HEK293T (cell line): Measurements from ENCODE around the gene LRRC14B.

Experiments used
- ARNT ChIP-seq: fragments of 450-650 bp; IDR thresholded peaks from 2 replicates; pipeline ENCODE4 v1.6.1; 2017; ENCODE audit warnings: mild to moderate bottlenecking
- CTBP1 ChIP-seq: fragments of 450-650 bp; IDR thresholded peaks from 2 replicates; pipeline ENCODE4 v1.6.1; 2016; ENCODE audit warnings: borderline replicate concordance
- ELF4 ChIP-seq: fragments of 450-650 bp; IDR thresholded peaks from 2 replicates; pipeline ENCODE4 v1.6.1; 2017; ENCODE audit warnings: antibody characterized with exemption
- FOXA1 ChIP-seq: fragments of 450-650 bp; IDR thresholded peaks from 2 replicates; pipeline ENCODE4 v1.6.1; 2016; ENCODE audit warnings: mild to moderate bottlenecking
- FOXK2 ChIP-seq: fragments of 450-650 bp; IDR thresholded peaks from 2 replicates; pipeline ENCODE4 v1.6.1; 2016; ENCODE audit warnings: mild to moderate bottlenecking
- HDGF ChIP-seq: fragments of 450-650 bp; IDR thresholded peaks from 2 replicates; pipeline ENCODE4 v1.6.1; 2017; ENCODE audit warnings: antibody characterized with exemption, borderline replicate concordance
- PKNOX1 ChIP-seq: fragments of 450-650 bp; IDR thresholded peaks from 2 replicates; pipeline ENCODE4 v1.6.1; 2016
- SP1 ChIP-seq: fragments of 450-650 bp; IDR thresholded peaks from 2 replicates; pipeline ENCODE4 v1.6.1; 2017
- SUZ12 ChIP-seq: fragments of 450-650 bp; IDR thresholded peaks from 2 replicates; pipeline ENCODE4 v1.6.1; 2016; ENCODE audit warnings: mild to moderate bottlenecking

- TF ChIP-seq SP1: no peak
- TF ChIP-seq SUZ12: no peak
- TF ChIP-seq FOXA1: no peak
- no peak for TF ChIP-seq ARNT
- no peak for TF ChIP-seq ELF4
- TF ChIP-seq HDGF: no peak
- no peak for TF ChIP-seq CTBP1
- no peak for TF ChIP-seq FOXK2
- no peak for TF ChIP-seq PKNOX1
Measured at GRCh38 chr5:174291-174600, 17.0 kb upstream of the LRRC14B start.
